ENCODE results near the gene COPS8. TPM values are rescaled to one million over a fixed set of nuclear protein-coding genes. Genes with fewer than 3 reads are reported as not detected.

The COPS8 gene
- total RNA-seq, 1 experiment from 2014 or later: 49.9 TPM

- intact Hi-C loops (cut with micrococcal nuclease; ENCODE audit: unreplicated experiment): no loop called here
- DNase-seq: no peak
- Mint-ChIP-seq H3K27ac (ENCODE audit: unreplicated experiment) (no peak overlapping the region), H3K4me3 (ENCODE audit: low read depth, unreplicated experiment) (no peak overlapping the region), H3K27me3 (ENCODE audit: unreplicated experiment) (peaks cover 19% of the 10 kb centered on the region), H3K4me1 (ENCODE audit: low read depth, unreplicated experiment) (no peaks in the 10 kb centered on the region), H3K36me3 (ENCODE audit: insufficient read depth, unreplicated experiment) (no peaks in the 10 kb centered on the region), H3K9me3 (ENCODE audit: low read depth, unreplicated experiment) (no peaks in the 10 kb centered on the region)
- no TSS peak for BruUV-seq (replicated peaks)
- no peak for TF ChIP-seq CTCF (IDR thresholded peaks at IDR 0.05; ENCODE audit: unreplicated experiment)
- CTCF ChIA-PET: no interaction called here
Observed at GRCh38 chr2:237057107-237057506, 28.6 kb upstream of the COPS8 start.

GRCh38 chr2:237057893-237058300 lies 27.8 kb upstream of the COPS8 start:
- H3K4me1 Mint-ChIP-seq (ENCODE audit: low read depth, unreplicated experiment): no peaks in the 10 kb centered on the region
- no peaks in the 10 kb centered on the region for H3K9me3 Mint-ChIP-seq (ENCODE audit: low read depth, unreplicated experiment)
- peaks cover 12% of the 10 kb centered on the region for H3K27me3 Mint-ChIP-seq (ENCODE audit: unreplicated experiment)
- TF ChIP-seq CTCF (IDR thresholded peaks at IDR 0.05; ENCODE audit: unreplicated experiment): no peak
- no peak overlapping the region for H3K27ac Mint-ChIP-seq (ENCODE audit: unreplicated experiment)
- no TSS peak for BruUV-seq (replicated peaks)
- no peak overlapping the region for H3K4me3 Mint-ChIP-seq (ENCODE audit: low read depth, unreplicated experiment)
- no peak for DNase-seq
- no peaks in the 10 kb centered on the region for H3K36me3 Mint-ChIP-seq (ENCODE audit: insufficient read depth, unreplicated experiment)
- CTCF ChIA-PET: no interaction called here
- intact Hi-C loops (cut with micrococcal nuclease; ENCODE audit: unreplicated experiment): no loop called here

- Mint-ChIP-seq H3K4me3 (ENCODE audit: low read depth, unreplicated experiment) (no peak overlapping the region), H3K27me3 (ENCODE audit: unreplicated experiment) (peaks cover 6% of the 10 kb centered on the region), H3K4me1 (ENCODE audit: low read depth, unreplicated experiment) (no peaks in the 10 kb centered on the region), H3K9me3 (ENCODE audit: low read depth, unreplicated experiment) (no peaks in the 10 kb centered on the region), H3K36me3 (ENCODE audit: insufficient read depth, unreplicated experiment) (no peaks in the 10 kb centered on the region), H3K27ac (ENCODE audit: unreplicated experiment) (no peak overlapping the region)
- no TSS peak for BruUV-seq (replicated peaks)
- DNase-seq: no peak
- no peak for TF ChIP-seq CTCF (IDR thresholded peaks at IDR 0.05; ENCODE audit: unreplicated experiment)
- intact Hi-C loops (cut with micrococcal nuclease; ENCODE audit: unreplicated experiment): no loop called here
- CTCF ChIA-PET: no interaction called here
Observed at GRCh38 chr2:237058423-237058822, 27.3 kb upstream of the COPS8 start.

DNA sequence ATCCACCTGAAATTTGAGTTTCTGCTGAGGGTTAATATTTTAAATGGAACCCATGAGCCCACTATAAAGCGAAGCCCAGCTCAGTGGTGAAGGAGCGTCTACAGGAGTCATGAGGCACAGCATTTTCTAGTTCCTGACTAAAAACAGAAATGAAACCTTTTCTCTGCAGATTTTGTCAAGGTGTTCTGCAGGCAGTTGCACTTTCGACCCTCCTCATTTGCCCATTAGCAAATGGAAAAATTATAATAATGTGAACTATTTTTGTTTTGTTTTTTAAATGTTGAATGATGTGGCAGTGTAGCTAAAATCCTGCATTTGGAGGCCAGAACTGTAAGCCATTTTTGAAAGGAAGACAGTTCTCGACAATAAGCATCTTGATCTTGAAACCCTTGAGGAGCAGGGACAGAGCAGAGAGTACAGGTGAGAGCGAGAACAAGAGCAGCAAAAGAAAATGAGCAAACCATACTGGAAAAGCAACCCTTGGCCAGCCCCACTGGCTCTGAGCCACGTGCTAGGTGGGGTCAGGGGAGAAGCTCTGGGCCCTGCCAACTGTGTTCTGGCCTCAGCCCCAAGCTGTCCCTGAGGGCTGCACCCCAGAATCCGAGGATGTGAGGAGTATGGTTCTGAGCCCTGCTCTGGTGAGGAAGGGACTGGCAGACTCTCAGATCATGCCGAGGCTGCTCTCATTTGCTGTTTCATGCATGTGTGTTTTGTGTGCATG lies 26.4 kb upstream of the COPS8 start:
- CTCF ChIA-PET: no interaction called here
- BruUV-seq (replicated peaks): no TSS peak
- Mint-ChIP-seq H3K27me3 (ENCODE audit: unreplicated experiment) (no peaks in the 10 kb centered on the region), H3K9me3 (ENCODE audit: low read depth, unreplicated experiment) (no peaks in the 10 kb centered on the region), H3K27ac (ENCODE audit: unreplicated experiment) (no peak overlapping the region), H3K4me1 (ENCODE audit: low read depth, unreplicated experiment) (no peaks in the 10 kb centered on the region), H3K4me3 (ENCODE audit: low read depth, unreplicated experiment) (no peak overlapping the region), H3K36me3 (ENCODE audit: insufficient read depth, unreplicated experiment) (no peaks in the 10 kb centered on the region)
- no peak for DNase-seq
- no peak for TF ChIP-seq CTCF (IDR thresholded peaks at IDR 0.05; ENCODE audit: unreplicated experiment)
- intact Hi-C loops (cut with micrococcal nuclease; ENCODE audit: unreplicated experiment): no loop called here

Data from Calu3 (cell line).